GM21367 (cell line): ENCODE results near the gene DNAAF1.
"Not testable (repeated sequence)": the region's sequence is repeated elsewhere in the genome, so short reads cannot be mapped to it uniquely, and the experiment has no call there.

Experiments used
- ATAC-seq: cut with Tn5 transposase; IDR thresholded peaks from one replicate; pipeline ENCODE4 v1.9.1; 2021; ENCODE audit not compliant: unreplicated experiment

DNAAF1 gene

GRCh38 chr16:84205123-84205522 is 60.0 kb downstream of the DNAAF1 start:
- ATAC-seq, result not testable (repeated sequence)

GRCh38 chr16:84205976-84206691 is 61.0 kb downstream of the DNAAF1 start:
- no peak for ATAC-seq

- ATAC-seq, result no peak
These were observed 62.1 kb downstream of the DNAAF1 start for GRCh38 chr16:84207251-84207650.

GRCh38 chr16:84207879-84208278 is 62.8 kb downstream of the DNAAF1 start:
- ATAC-seq, result no peak

- ATAC-seq, result no peak
These were observed 64.9 kb downstream of the DNAAF1 start for GRCh38 chr16:84209989-84210388.

GRCh38 chr16:84212154-84212553 is 67.0 kb downstream of the DNAAF1 start:
- ATAC-seq, result no peak

GRCh38 chr16:84212631-84213030 is 67.5 kb downstream of the DNAAF1 start:
- no peak for ATAC-seq

- ATAC-seq, result no peak
These were observed 69.5 kb downstream of the DNAAF1 start for GRCh38 chr16:84214451-84215066.

GRCh38 chr16:84215531-84215930 is 70.4 kb downstream of the DNAAF1 start:
- ATAC-seq, result no peak

- not testable (repeated sequence) for ATAC-seq
These were observed 71.0 kb downstream of the DNAAF1 start for GRCh38 chr16:84216144-84216543.

GRCh38 chr16:84218176-84218823 is 73.2 kb downstream of the DNAAF1 start:
- no peak for ATAC-seq

GRCh38 chr16:84218956-84219355 is 73.8 kb downstream of the DNAAF1 start:
- no peak for ATAC-seq

- no peak for ATAC-seq
These were observed 75.7 kb downstream of the DNAAF1 start for GRCh38 chr16:84220851-84221250.

- ATAC-seq, result no peak
These were observed 78.3 kb downstream of the DNAAF1 start for GRCh38 chr16:84223456-84223855.

GRCh38 chr16:84224554-84224953 is 79.4 kb downstream of the DNAAF1 start:
- no peak for ATAC-seq

- no peak for ATAC-seq
These were observed 80.0 kb downstream of the DNAAF1 start for GRCh38 chr16:84225126-84225525.

GRCh38 chr16:84225571-84225970 is 80.5 kb downstream of the DNAAF1 start:
- no peak for ATAC-seq

- no peak for ATAC-seq
These were observed 80.9 kb downstream of the DNAAF1 start for GRCh38 chr16:84226026-84226425.
